Stimulated activated CD4-positive, alpha-beta T cell treated with anti-CD3 and anti-CD28 coated beads, TNF-alpha, amount 100 ng/mL, for 24 hours (primary cell): ENCODE results near the gene GPR55.
"Not testable (repeated sequence)": the region's sequence is repeated elsewhere in the genome, so short reads cannot be mapped to it uniquely, and the experiment has no call there.

Source experiments
- DNase-seq, 3 experiments: peaks; one replicate each; pipeline ENCODE4 v3.0.0-alpha.2; 2020; ENCODE audit warnings: low read depth in 3 of 3

The GPR55 gene

DNA sequence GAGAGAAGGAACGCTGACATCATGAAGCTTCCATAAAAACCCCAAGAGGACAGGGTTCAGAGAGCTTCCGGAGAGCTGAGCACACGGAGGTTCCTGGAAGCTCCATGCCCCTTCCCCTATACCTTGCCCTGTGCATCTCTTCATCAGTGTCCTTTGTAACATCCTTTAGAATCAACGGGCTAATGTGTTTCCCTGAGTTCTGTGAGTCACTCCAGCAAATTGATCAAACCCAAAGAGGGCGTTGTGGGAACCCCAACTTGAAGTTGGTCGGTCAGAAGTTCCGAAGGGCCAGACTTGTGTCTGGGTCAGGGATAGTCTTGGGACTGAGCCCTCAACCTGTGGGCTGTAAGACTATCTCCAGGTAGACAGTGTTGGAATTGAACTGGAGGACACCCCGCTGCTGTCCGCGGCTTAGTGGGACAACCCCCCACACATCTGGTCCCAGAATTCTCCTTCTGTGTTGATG, 25.9 kb upstream of the GPR55 start:
- no peak for DNase-seq

DNA sequence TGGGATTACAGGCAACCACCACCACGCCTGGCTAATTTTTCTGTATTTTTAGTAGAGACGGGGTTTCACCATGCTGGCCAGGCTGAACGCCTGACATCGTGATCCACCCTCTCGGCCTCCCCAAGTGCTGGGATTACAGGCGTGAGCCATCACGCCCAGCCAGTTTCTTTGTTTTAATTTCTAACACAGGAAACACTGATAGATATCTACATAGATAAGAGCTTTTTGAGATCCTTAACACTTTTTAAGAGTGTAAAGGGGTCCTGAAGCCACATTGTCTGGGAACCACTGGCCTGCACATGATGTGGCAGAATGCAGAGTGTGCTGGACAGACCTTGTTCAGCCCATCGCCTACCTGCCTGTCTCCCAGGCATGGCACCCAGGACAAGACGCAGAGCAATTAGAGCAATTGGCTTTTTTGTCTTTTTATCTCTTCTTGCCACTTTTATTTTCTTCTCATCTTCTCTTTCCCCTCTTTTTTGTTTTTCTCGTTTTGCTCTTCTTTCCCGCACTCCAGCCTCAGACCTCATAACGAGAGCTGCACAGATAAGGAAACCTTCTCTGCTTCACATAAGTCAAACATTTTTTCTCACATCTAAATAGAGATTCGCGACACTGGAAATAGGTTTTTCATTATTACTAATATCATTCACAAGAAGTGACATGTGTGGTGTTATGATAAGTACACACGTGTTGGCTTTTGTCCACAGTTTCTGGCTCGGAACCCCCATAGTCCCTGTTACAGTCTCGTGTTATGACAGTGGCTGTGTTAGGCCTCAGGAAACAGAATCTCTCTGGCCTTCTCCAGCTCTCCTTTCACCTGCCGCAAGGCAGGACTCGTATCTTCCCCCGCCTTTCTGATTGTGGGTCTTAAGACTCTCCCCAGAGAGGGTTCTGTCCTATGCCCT, 25.2 kb upstream of the GPR55 start:
- DNase-seq, result no peak

DNA sequence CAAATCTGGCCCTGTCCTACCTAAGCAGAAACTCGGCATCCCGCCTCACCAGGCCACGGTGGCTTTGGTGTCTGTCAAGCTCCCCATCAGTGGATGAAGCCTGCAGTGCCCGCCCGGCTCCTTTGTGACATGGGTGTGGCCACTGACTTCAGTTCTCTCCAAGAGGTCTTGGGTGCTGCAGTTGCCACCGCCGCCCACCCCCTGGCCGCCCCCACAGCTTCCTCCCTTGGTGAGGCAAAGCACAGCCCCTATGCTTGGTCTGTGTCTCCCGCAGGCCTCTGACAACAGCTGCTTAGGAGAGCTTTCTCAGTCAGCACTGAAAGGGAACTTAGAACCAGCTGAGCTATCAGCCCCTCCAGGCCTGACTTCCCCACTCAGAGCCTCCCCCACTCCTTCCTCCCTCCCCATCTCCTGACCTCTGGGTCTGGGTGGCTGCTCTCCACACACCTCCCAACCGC, 22.9 kb upstream of the GPR55 start:
- no peak for DNase-seq

DNA sequence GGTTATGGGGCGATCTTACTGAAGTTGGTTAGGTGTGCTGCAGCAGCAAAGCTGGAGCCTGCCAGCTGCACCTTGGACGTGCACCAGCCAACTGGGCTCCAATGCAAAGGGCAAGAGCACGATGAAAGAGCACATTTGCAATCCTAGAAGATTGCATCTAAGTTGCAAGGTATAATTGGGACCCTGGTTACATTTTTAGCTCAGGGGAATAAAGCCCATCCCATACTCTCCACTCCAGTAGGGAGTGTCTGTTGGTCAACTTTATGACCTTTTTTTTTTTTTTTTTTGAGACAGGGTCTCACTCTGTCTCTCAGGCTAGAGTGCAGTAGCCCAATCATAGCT, 22.2 kb upstream of the GPR55 start:
- DNase-seq, result no peak

DNA sequence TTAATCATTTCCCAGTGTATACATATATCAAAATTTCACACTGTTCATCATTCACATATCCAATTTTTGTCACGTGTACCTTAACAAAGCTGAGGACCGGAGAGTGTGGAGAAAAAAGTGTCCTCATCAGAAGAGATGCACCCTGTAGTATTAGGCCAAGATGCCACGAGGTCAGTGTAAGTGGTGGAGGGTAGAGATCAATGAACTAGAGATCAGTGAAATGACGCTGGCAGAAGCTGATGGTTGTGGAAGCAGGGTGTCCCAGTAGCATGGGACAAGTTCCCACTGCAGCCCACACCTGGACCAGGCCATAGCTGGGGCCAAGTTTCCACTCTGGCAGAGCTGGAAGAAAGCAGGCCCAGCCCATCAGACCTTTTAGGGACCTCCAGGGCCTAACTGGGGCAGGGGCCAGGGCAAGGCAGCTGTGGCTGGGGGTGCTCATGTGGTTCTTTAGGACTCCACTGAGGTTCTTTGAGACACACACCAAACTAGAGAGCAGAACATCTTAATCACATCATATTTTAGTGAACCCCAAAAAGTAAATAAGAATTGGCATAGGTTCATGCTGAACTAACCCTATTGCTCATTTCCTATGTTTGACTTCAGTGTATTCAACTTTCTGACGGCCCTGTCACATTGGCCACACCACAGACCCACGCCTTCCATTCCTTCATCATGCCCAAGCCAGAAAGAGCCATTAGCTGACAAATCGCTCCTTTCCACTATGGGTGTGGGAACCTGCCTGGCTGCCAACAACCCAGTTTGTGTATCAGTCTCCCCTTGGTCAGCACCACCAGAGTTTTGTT, 21.6 kb upstream of the GPR55 start:
- DNase-seq, result no peak

DNA sequence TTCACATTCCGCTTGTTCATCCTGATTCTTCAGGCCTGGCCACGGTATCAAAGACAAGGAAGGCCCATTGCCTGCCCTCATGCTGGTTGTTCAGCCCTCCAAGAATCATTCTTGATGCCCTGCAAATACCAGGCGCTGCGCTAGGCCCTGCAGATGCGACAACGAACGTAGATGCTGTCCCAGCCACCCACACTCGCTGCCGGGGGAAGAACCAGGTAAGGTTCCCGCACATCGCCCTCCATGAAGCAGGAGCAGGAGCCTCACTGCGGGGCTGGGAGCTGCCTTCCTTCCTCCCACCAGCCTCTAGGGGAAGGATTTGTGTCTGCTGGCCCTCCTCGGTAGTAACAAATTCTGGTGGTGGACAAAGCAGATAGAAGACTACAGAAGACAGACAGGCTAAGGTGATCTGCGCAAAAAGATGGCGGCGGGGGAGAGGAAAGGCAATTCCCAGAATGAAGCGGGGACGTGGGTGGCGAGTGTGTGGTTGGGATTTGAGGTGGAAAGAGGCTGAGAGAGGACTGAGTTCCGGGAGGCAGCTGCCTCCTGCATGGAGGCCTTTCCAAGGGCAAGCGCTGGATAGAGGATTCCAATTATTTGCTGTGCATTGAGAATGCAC, 19.8 kb upstream of the GPR55 start:
- no peak for DNase-seq

DNA sequence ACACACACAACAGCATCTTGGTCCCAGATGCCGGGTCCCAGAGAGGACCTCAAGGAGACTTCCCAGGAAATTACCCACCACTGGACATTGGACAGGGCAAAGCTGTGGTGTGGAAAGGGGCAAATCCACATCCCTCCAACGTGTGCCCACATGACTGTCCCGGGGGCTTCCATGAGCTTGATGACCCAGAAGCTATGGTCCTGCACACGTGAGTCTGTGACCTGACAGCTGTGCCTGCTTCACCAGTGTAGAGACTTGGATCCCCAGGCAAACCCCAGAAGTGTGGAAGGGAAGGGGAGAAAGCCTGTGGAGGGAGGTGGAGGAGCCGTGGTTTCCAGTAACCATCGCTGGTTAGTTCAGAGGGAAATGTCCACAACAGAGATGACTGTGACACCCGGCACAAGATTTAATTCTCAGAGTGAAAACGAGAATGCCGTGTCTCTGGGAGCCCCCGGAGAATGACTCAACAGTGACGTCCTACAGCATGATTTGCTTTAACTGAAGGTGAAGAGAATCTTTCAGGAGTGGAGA, 19.1 kb upstream of the GPR55 start:
- peak in 2 of 3 experiments; percentile 39 to 60 for DNase-seq

DNA sequence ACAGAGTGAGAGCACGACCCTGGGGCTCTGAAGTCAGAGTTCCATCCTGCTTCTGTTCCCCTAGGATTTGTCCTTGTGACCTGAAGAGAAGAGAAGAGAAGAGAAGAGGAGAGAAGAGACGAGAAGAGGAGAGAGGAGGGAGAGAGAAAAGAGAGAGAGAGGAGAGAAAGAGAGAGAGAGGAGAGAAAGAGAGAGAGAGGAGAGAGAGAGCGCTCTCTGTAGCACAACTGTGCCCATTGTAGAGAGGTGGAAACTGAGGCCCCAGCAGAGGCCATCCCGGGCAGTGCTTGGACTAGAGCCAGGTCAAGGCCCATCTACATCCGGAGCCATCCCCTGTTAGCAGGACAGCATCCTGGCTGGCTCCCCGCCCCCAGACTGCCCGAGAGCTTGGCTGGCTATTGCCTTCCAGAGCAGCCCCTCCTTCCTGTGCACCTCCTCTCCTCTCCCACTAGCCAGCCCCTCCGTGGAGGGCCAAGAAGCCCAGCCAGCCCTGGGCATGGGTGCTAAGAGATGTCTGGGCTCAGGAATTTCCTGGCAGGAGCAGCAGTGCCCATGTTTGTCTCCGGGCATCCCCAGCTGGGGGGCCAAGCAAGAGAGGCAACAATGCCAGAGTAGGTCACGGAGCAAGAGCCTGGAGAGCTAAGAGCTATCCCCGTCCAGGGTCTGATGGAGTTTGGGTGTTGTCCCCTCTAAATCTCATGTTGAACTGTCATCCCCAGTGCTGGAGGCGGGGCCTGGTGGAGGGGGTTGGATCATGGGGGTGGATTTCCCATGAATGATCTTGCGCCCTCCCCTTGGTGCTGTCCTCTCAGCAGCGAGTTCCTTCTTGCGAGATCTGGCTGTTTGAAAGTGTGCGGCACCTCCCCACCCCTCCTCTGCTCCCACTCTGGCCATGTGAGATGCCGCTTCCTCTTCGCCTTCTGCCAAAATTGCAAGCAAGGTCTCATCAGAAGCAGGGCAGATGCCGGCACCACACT, 18.2 kb upstream of the GPR55 start:
- DNase-seq, result peak in 1 of 3 experiments; percentile 65

DNA sequence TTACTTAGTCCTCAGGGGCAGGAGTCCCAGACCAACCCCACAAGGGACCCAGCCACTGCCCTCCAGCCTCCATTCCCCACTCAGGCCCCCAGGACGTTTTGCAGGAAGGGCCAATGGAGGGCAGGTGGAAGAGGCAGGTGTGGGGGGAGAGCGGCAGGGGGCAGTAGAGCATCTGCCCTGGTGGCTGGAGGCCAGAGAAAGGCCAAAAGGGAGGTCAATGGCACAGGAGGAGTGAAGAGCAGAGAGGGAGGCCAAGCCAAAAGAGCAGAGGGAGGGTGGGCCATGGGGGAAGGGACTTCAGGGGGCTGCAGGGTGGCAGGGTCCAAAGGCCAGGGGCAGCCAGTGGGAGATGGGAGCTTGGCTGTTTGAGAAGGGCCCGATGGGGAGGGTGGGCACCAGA, 17.3 kb upstream of the GPR55 start:
- no peak for DNase-seq

DNA sequence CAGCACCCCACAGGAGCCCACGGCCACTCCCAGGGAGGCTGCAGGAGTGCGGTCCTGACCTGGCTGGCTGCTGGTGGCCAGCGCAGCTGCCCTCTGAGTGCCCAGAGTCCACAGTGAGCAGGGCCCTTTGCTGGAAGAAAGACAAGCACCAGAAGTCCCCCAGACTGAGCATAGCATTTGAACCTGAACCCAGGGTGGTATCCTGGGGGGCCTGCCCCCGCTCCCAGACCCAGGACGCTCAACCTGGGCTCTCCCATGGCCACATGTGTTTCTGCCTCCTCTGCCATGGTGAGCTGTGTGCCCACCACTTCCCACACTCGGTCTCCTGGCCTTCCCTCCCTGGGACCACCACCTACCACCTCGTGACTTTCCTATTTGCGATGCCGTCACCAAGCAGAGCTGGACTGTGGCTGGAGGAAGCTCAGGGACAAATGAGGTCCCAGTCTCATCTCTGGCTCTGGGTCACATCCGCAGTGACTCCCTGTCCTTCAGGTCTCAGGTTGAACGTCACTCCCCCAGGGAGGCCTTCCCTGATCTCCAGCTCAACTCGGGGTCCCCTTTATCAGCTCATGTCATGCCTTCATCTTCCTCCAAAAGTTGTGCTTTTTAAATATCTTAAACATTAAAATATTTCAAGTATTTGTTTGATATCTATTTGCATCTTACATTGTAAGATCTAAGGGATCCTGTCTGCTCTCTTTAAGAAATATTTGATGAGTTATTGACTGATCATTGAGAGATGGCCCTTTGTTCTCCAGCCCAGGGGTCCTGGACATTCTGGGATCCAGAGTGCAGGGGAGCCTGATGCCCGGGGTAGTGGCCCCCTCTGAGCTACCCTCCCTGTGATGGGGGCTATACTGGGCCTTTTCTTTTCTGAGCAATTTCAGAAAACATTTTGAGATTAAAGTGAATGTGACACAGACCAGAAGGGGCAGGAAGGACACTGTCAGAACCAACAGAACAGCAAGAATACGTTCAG, 16.4 kb upstream of the GPR55 start:
- DNase-seq, result no peak

DNA sequence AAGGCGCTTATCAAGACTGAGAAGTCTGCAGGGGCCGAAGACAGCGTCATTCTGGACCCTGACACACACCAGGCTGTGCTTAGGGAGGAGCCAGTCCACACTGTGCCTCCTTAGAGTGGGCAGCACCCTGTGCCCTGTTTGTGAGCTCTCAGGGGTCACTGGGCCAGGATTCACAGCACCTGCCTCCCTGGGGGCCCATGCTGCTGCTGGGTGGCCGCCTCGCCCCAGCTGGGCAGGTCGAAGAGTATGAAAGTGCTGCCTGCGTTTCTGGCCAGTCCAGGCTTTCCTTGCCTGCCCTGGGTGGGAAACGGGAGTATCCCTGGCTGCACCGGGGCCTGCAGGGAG, 15.4 kb upstream of the GPR55 start:
- no peak for DNase-seq

DNA sequence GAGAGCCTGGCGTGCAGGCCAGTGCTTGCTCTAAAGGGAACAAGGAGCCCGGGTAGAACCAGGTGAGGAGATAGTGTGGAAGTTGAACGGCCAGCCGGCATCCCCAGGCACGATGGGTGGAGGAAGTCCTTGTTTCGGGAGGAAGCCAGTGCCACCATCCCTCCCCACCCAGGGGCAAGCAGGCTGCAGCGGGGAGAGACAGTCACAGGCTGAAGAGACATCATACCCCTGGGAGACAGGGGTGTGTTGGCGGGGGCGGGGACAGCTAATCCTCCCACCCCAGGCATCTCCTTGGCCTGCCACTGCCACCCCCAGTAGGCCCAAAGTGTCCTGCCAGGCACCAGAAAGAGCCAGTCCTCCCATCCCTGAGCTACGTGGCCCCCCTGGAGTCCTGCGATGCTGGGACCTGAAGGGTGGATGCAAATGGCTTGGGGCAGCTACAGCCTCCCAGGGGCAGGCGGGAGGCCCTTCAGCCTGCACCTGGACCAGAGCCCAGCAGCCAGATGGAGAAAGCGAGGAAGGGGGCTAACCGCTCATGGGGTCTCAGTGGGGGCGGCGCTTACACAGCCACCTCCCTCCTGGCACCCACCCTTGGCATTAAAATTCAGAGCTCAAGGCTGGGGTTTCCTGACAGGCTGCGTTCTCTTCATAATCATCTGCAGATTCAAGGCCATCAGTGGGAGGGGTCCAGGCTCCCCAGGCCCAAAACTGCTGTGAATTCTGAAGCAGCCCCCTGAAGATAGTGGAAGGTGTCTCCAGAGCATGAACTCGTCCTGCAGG, 14.8 kb upstream of the GPR55 start:
- DNase-seq, result no peak

DNA sequence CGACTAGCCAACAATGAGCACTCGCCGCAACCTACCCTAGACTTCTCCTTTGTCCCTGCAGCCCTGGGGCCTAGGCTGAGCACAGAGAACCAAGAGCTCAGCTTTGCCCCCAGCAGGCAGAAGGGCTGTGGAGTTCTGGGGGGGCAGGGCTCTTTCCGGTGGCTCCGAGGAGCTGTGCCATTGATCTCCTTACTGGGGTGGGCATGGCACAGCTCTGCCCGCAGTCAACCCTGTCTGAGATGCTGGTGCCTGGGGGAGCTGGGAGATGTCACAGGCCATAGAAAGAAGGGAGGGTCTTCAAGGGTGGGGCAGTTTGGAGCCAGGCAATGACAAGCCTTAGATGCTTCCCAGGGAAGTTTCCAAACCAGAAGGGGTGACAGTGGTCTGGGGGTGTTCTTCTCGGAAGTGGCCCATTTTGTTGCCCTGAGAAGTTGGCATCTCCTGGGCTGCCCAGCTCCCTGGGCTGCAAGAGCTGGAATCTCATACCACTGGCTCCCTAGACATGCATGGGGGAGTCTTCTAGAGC, 14.1 kb upstream of the GPR55 start:
- no peak for DNase-seq

DNA sequence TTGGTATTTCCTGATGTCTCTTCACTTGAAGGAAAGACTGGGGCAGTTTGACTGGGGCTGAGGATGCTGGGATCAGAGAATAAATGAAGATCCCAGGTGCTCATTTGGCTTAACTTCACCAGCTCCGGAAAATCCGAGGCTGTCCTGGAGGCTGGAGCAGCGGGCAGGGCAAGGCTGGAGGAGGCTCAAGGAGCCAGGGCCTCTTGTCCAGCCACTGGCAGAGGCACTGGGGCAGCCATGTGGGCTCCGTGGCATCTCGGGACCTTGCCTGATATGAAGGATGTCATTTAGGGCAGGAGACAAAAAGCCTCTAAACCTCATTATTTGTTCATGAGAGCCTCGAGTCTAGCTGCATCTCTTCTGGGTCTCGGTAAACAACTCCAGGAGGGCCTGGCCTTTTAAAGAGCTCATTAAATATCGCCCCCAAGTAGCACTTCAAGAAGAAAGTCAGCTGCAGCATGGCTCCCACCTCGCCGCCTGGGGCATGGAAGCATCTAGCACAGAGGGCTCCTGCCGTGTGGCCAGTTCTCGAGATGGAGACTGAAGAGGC, 13.5 kb upstream of the GPR55 start:
- DNase-seq, result no peak

DNA sequence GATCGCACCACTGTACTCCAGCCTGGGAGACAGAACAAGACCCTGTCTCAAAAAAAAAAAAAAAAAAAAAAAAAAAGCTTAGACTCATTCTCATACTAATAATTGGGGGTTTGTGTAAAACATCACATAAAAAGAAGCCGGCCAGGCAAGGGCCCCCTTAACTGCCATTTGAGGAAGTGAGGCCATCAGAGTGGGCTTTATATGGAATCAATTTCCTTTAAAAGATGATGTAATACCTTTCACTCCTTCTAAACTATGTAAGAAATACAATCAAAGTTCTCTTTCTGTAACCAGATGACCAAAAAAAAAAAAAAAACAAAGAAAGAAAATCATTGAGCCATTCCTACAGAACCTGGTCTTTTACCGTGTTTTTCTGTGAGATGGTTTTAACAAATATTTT, 13.1 kb upstream of the GPR55 start:
- DNase-seq, result no peak

DNA sequence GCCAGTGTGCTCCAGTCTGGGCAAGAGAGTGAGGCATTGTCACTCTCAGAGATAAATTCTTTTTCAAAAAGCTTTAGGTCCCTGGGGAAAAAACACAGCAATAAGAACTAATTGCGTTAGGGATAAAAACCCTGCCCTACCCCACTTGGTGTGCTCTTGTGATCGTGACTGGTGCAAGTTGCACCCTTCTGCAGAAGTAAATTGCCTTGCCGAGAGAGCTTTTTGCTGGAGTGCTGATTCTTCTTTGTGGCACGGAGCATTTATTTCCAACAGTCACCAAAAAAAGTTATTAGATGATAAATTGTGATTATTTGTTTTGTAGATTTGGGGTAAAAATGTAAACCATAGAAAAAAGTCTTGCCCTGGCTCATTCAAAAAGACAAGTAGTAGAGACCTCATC, 12.3 kb upstream of the GPR55 start:
- no peak for DNase-seq

DNA sequence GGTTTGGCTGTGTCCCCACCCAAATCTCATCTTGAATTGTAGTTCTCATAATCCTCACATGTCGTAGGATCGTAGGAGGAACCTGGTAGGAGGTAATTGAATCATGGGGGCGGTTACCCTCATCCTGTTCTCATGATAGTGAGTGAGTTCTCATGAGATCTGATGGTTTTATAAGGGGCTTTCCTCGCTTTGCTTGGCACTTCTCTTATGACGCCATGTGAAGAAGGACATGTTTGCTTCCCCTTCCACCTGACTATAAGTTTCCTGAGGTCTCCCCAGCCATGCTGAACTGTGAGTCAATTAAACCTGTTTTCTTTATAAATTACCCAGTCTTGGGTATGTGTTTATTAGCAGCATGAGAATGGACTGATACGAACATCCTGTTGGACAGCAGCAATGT, 11.2 kb upstream of the GPR55 start:
- not testable (repeated sequence) for DNase-seq

DNA sequence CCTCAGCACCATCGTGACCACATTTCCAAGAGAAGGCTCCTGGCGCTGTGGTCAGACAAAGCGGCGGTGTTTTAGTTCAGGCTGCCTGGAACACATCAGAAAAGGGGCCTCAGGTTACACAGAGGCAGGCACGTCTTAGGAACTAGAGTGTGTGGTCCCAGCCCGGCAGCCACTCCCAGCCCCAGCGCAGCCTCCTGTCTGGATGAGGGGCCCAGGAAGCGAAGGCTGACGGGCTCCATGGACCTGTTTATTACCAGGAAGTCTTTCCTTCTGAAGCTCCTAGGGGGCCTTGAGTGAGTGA, 10.0 kb upstream of the GPR55 start:
- no peak for DNase-seq
